ENCODE data around the gene PRM2. TPM values are rescaled to one million over a fixed set of nuclear protein-coding genes. Genes with fewer than 3 reads are reported as not detected.

The PRM2 gene
- total and polyA plus RNA-seq, 5 donors = not detected

- no peak overlapping the region for H3K4me3 ChIP-seq (ENCODE audit: low read length)
Observed at GRCh38 chr16:11251525-11252481, 24.5 kb downstream of the PRM2 start.

GRCh38 chr16:11250786-11251524 lies 25.3 kb downstream of the PRM2 start:
- intact Hi-C loops (cut with DNase I) = loop anchor here in 3 of 4 donors (10.0 kb wide), 4 partner anchors 96 to 894 kb away; no protein-coding TSS in a partner anchor
- DNase-seq (no peak), ATAC-seq (no peak)
- peaks cover 6% of the 10 kb centered on the region for H3K4me1 ChIP-seq (ENCODE audit: control insufficient read depth, insufficient read depth, low read length)
- no peak overlapping the region for H3K27ac ChIP-seq (ENCODE audit: low read length)
- H3K27me3 ChIP-seq (ENCODE audit: control insufficient read depth, insufficient read depth) = no peaks in the 10 kb centered on the region
- no peaks in the 10 kb centered on the region for H3K9me3 ChIP-seq (ENCODE audit: control insufficient read depth, low read length)
- WGBS = 95% methylated on average over 10 of the region's 10 CpGs
- no peak overlapping the region for H3K4me3 ChIP-seq (ENCODE audit: low read length)

More at GRCh38 chr16:11251525-11252481, 24.5 kb downstream of the PRM2 start:
- DNase-seq = no peak
- WGBS = 79% methylated on average over 18 of the region's 18 CpGs
- no peak overlapping the region for H3K27ac ChIP-seq (ENCODE audit: low read length)
- H3K4me1 ChIP-seq (ENCODE audit: control insufficient read depth, insufficient read depth, low read length) = peaks cover 6% of the 10 kb centered on the region
- intact Hi-C loops (cut with DNase I) = loop anchor here in 3 of 4 donors (10.0 kb wide), 4 partner anchors 97 to 893 kb away; no protein-coding TSS in a partner anchor
- H3K27me3 ChIP-seq (ENCODE audit: control insufficient read depth, insufficient read depth) = no peaks in the 10 kb centered on the region
- no peaks in the 10 kb centered on the region for H3K9me3 ChIP-seq (ENCODE audit: control insufficient read depth, low read length)
- ATAC-seq = no peak

GRCh38 chr16:11250091-11250785 lies 26.0 kb downstream of the PRM2 start:
- DNase-seq (no peak), ATAC-seq (no peak)
- Histone ChIP-seq H3K27me3 (ENCODE audit: control insufficient read depth, insufficient read depth) (no peaks in the 10 kb centered on the region), H3K4me1 (ENCODE audit: control insufficient read depth, insufficient read depth, low read length) (peaks cover 6% of the 10 kb centered on the region), H3K27ac (ENCODE audit: low read length) (no peak overlapping the region), H3K4me3 (ENCODE audit: low read length) (no peak overlapping the region), H3K9me3 (ENCODE audit: control insufficient read depth, low read length) (no peaks in the 10 kb centered on the region)
- intact Hi-C loops (cut with DNase I) = loop anchor here in 3 of 4 donors (10.0 kb wide), 4 partner anchors 95 to 895 kb away; no protein-coding TSS in a partner anchor
- WGBS = 73% methylated on average over 16 of the region's 16 CpGs

GRCh38 chr16:11249233-11250061 lies 26.8 kb downstream of the PRM2 start:
- 92% methylated on average over 63 of the region's 63 CpGs for WGBS

GRCh38 chr16:11248133-11248532 lies 28.1 kb downstream of the PRM2 start:
- H3K4me1 ChIP-seq (ENCODE audit: control insufficient read depth, insufficient read depth, low read length) = no peaks in the 10 kb centered on the region
- 94% methylated on average over 8 of the region's 8 CpGs for WGBS
- H3K9me3 ChIP-seq (ENCODE audit: control insufficient read depth, low read length) = no peaks in the 10 kb centered on the region
- H3K27ac ChIP-seq (ENCODE audit: low read length) = no peak overlapping the region
- no peak for ATAC-seq
- H3K27me3 ChIP-seq (ENCODE audit: control insufficient read depth, insufficient read depth) = no peaks in the 10 kb centered on the region
- intact Hi-C loops (cut with DNase I) = no loop called here
- no peak for DNase-seq
- H3K4me3 ChIP-seq (ENCODE audit: low read length) = no peak overlapping the region

More at GRCh38 chr16:11249233-11250061, 26.8 kb downstream of the PRM2 start:
- DNase-seq = peak in 1 of 3 donors; percentile 48
- peak in 1 of 2 donors; percentile 9 for ATAC-seq
- Histone ChIP-seq H3K27ac (ENCODE audit: low read length) (no peak overlapping the region), H3K9me3 (ENCODE audit: control insufficient read depth, low read length) (no peaks in the 10 kb centered on the region), H3K27me3 (ENCODE audit: control insufficient read depth, insufficient read depth) (no peaks in the 10 kb centered on the region), H3K4me3 (ENCODE audit: low read length) (no peak overlapping the region), H3K4me1 (ENCODE audit: control insufficient read depth, insufficient read depth, low read length) (peaks cover under 1% of the 10 kb centered on the region)
- intact Hi-C loops (cut with DNase I) = loop anchor here in 3 of 4 donors (10.0 kb wide), 4 partner anchors 95 to 895 kb away; no protein-coding TSS in a partner anchor

- DNase-seq = no peak
- no peaks in the 10 kb centered on the region for H3K9me3 ChIP-seq (ENCODE audit: control insufficient read depth, low read length)
- H3K27ac ChIP-seq (ENCODE audit: low read length) = no peak overlapping the region
- no peaks in the 10 kb centered on the region for H3K27me3 ChIP-seq (ENCODE audit: control insufficient read depth, insufficient read depth)
- H3K4me3 ChIP-seq (ENCODE audit: low read length) = no peak overlapping the region
- no peak for ATAC-seq
- intact Hi-C loops (cut with DNase I) = no loop called here
- peaks cover 3% of the 10 kb centered on the region for H3K4me1 ChIP-seq (ENCODE audit: control insufficient read depth, insufficient read depth, low read length)
Observed at GRCh38 chr16:11245988-11246387, 30.3 kb downstream of the PRM2 start.

GRCh38 chr16:11245222-11245737 lies 31.0 kb downstream of the PRM2 start:
- peaks cover 3% of the 10 kb centered on the region for H3K4me1 ChIP-seq (ENCODE audit: control insufficient read depth, insufficient read depth, low read length)
- intact Hi-C loops (cut with DNase I) = no loop called here
- no peak overlapping the region for H3K4me3 ChIP-seq (ENCODE audit: low read length)
- no peak overlapping the region for H3K27ac ChIP-seq (ENCODE audit: low read length)
- DNase-seq = no peak
- no peak for ATAC-seq
- WGBS = 85% methylated on average over 5 of the region's 5 CpGs
- no peaks in the 10 kb centered on the region for H3K9me3 ChIP-seq (ENCODE audit: control insufficient read depth, low read length)
- no peaks in the 10 kb centered on the region for H3K27me3 ChIP-seq (ENCODE audit: control insufficient read depth, insufficient read depth)

- 76% methylated on average over 12 of the region's 12 CpGs for WGBS
- no peak overlapping the region for H3K4me3 ChIP-seq (ENCODE audit: low read length)
- ATAC-seq = no peak
- H3K27ac ChIP-seq (ENCODE audit: low read length) = no peak overlapping the region
- peaks cover 3% of the 10 kb centered on the region for H3K4me1 ChIP-seq (ENCODE audit: control insufficient read depth, insufficient read depth, low read length)
- intact Hi-C loops (cut with DNase I) = no loop called here
- no peaks in the 10 kb centered on the region for H3K27me3 ChIP-seq (ENCODE audit: control insufficient read depth, insufficient read depth)
- DNase-seq = no peak
- no peaks in the 10 kb centered on the region for H3K9me3 ChIP-seq (ENCODE audit: control insufficient read depth, low read length)
Observed at GRCh38 chr16:11242658-11243057, 33.6 kb downstream of the PRM2 start.

- Histone ChIP-seq H3K4me3 (ENCODE audit: low read length) (no peak overlapping the region), H3K27me3 (ENCODE audit: control insufficient read depth, insufficient read depth) (no peaks in the 10 kb centered on the region), H3K4me1 (ENCODE audit: control insufficient read depth, insufficient read depth, low read length) (peaks cover 3% of the 10 kb centered on the region), H3K27ac (ENCODE audit: low read length) (no peak overlapping the region), H3K9me3 (ENCODE audit: control insufficient read depth, low read length) (no peaks in the 10 kb centered on the region)
- DNase-seq (no peak), ATAC-seq (no peak)
- intact Hi-C loops (cut with DNase I) = no loop called here
- WGBS = 90% methylated on average over 5 of the region's 5 CpGs
Observed at GRCh38 chr16:11241480-11242204, 34.6 kb downstream of the PRM2 start.

Measured in right cardiac atrium (tissue), 5 donors.